K562 (cell line): ENCODE data around the gene DACT3. TPM values are rescaled to one million over a fixed set of nuclear protein-coding genes. Genes with fewer than 3 reads are reported as not detected.

Experiments
- DACH1 ChIP-seq: fragments of 450-650 bp; IDR thresholded peaks from 2 replicates; pipeline ENCODE4 v1.6.1; 2018; ENCODE audit not compliant: partially characterized antibody
- EP300 ChIP-seq: IDR thresholded peaks from 2 replicates; pipeline ENCODE4 v1.6.1; 2012; ENCODE audit warnings: low read length, improper control_type of control experiment
- GATAD2A ChIP-seq: fragments of 450-650 bp; IDR thresholded peaks from 2 replicates; pipeline ENCODE4 v1.6.1; 2017
- NCOR1 ChIP-seq: fragments of 450-650 bp; IDR thresholded peaks from 2 replicates; pipeline ENCODE4 v1.6.1; 2016; ENCODE audit warnings: mild to moderate bottlenecking, moderate library complexity
- POLR2G ChIP-seq: fragments of 200-400 bp; formaldehyde crosslinking; IDR thresholded peaks from 2 replicates; pipeline ENCODE4 v1.6.1; 2017; ENCODE audit warnings: low read depth, mild to moderate bottlenecking, antibody characterized with exemption, low read length, moderate library complexity
- SMARCC2 ChIP-seq: fragments of 450-650 bp; IDR thresholded peaks from 2 replicates; pipeline ENCODE4 v1.6.1; 2017; ENCODE audit warnings: antibody characterized with exemption, moderate library complexity, mild to moderate bottlenecking, low read depth
- ZBTB2 ChIP-seq: fragments of 450-650 bp; IDR thresholded peaks from 2 replicates; pipeline ENCODE4 v1.6.1; 2016; ENCODE audit warnings: antibody characterized with exemption
- ZMIZ1 ChIP-seq, 2 experiments: fragments of 150-350 bp in 1 of 2; IDR thresholded peaks; 2 replicates each; pipeline ENCODE4 v1.6.1; 2012 to 2016; ENCODE audit warnings: low read depth in 2 of 2, low read length in 2 of 2, mild to moderate bottlenecking in 1 of 2, moderate library complexity in 1 of 2
- ZNF124 ChIP-seq: sonication (generic); formaldehyde crosslinking; IDR thresholded peaks from 2 replicates; pipeline ENCODE4 v1.8.1; 2022; ENCODE audit warnings: missing genetic modification reagents
- ZNF407 ChIP-seq: fragments of 450-650 bp; IDR thresholded peaks from 2 replicates; pipeline ENCODE4 v1.6.1; 2016; ENCODE audit warnings: low read depth
- ZNF695 ChIP-seq: fragments of 450-650 bp; formaldehyde crosslinking; IDR thresholded peaks from 2 replicates; pipeline ENCODE4 v1.4.0; 2020; ENCODE audit warnings: mild to moderate bottlenecking, moderate library complexity
- ZNF696 ChIP-seq: fragments of 250-450 bp; sonication (Bioruptor Pico); conservative IDR thresholded peaks from 2 replicates; pipeline ENCODE4 v1.4.0; 2020; ENCODE audit warnings: mild to moderate bottlenecking, moderate library complexity
- polyA plus RNA-seq, 8 experiments: library from polyadenylated mRNA; depleted of rRNA in 4 of 8; stranded (reverse) in 5 of 8; unstranded in 3 of 8; fragments of >200 nt; fragmentation: Nextera tagmentation in 2 of 8; fragmentation: Illumina TruSeq in 1 of 8; extraction: Ambion mirVana in 2 of 8; extraction: Trizol in 1 of 8; gene quantifications; 2 replicates each; pipeline versions ENCODE4 v1.2.1 to v1.2.3, GENCODE V29; 2011 to 2014; ENCODE audit warnings: inconsistent platforms in 1 of 8, missing spikeins in 1 of 8
- total RNA-seq, 7 experiments: library from RNA; depleted of rRNA in 6 of 7; stranded (reverse); fragments of >200 nt in 6 of 7; fragmentation: Illumina TruSeq in 2 of 7; extraction: Trizol in 2 of 7; gene quantifications; 2 replicates each; pipeline versions ENCODE4 v1.2.1 to v1.2.3, GENCODE V29; 2011 to 2021; ENCODE audit warnings: low replicate concordance in 1 of 7
- TF ChIP-seq, protein P1 (sequence below), 2 experiments: fragments of 450-650 bp; IDR thresholded peaks; 2 replicates each; pipeline ENCODE4 v1.6.1; 2016

The DACT3 gene
- total and polyA plus RNA-seq, 9 of the 15 experiments (the other 6 are each of a cell fraction or from before 2014, with no cell fraction given): 0.67 to 6.5 (median 3.5) TPM

- TF ChIP-seq ZNF407 (no peak), EP300 (0 out of 2 replicates have a peak, but pooled peaks have one; percentile 14), ZMIZ1 (IDR thresholded peaks at IDR 0.05; ENCODE audit: low read depth in 2 of 2, low read length in 2 of 2) (0 out of 4 replicates have a peak, but pooled peaks of 1 of the 2 experiments have one; percentile 27), ZBTB2 (peak; percentile 59; the same call in 1 of the 2 replicates), SMARCC2 (no peak), ZNF124 (CRISPR knock-in tag) (no peak), ZNF696 (CRISPR knock-in tag) (no peak), ZNF695 (CRISPR knock-in tag) (no peak), GATAD2A (0 out of 2 replicates have a peak, but pooled peaks have one; percentile 51), NCOR1 (peak; percentile 77), POLR2G (peak; percentile 42), DACH1 (no peak)
- TF ChIP-seq, protein P1, sequence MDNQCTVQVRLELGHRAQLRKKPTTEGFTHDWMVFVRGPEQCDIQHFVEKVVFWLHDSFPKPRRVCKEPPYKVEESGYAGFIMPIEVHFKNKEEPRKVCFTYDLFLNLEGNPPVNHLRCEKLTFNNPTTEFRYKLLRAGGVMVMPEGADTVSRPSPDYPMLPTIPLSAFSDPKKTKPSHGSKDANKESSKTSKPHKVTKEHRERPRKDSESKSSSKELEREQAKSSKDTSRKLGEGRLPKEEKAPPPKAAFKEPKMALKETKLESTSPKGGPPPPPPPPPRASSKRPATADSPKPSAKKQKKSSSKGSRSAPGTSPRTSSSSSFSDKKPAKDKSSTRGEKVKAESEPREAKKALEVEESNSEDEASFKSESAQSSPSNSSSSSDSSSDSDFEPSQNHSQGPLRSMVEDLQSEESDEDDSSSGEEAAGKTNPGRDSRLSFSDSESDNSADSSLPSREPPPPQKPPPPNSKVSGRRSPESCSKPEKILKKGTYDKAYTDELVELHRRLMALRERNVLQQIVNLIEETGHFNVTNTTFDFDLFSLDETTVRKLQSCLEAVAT (IDR thresholded peaks at IDR 0.05): 0 out of 4 replicates have a peak, but pooled peaks of 1 of the 2 experiments have one; percentile 33
Measured at GRCh38 chr19:46629546-46630025, 31.4 kb downstream of the DACT3 start (continued).
